ENCODE data around the gene FLT3.

FLT3 gene

GRCh38 chr13:27967736-27968315 is 132.6 kb downstream of the FLT3 start:
- TF ChIP-seq RAD21 (IDR thresholded peaks at IDR 0.05; ENCODE audit: low read depth) (no peak), TCF12 (IDR thresholded peaks at IDR 0.05; ENCODE audit: low read depth) (no peak), CEBPB (IDR thresholded peaks at IDR 0.05) (no peak), NFIC (IDR thresholded peaks at IDR 0.05) (no peak), TEAD4 (IDR thresholded peaks at IDR 0.05) (no peak), USF1 (IDR thresholded peaks at IDR 0.05) (no peak), YY1 (IDR thresholded peaks at IDR 0.05; ENCODE audit: low read depth) (no peak), REST (IDR thresholded peaks at IDR 0.05; ENCODE audit: low read depth) (no peak), EP300 (IDR thresholded peaks at IDR 0.05; ENCODE audit: borderline replicate concordance) (no peak), MAX (IDR thresholded peaks at IDR 0.05) (no peak), EGR1 (IDR thresholded peaks at IDR 0.05) (no peak), FOXM1 (IDR thresholded peaks at IDR 0.05; ENCODE audit: borderline replicate concordance, low read depth) (no peak), TAF1 (IDR thresholded peaks at IDR 0.05; ENCODE audit: low read depth) (no peak), CREB1 (IDR thresholded peaks at IDR 0.05; ENCODE audit: low read depth) (no peak), ZBTB7A (IDR thresholded peaks at IDR 0.05; ENCODE audit: low read depth) (no peak)

GRCh38 chr13:27967203-27967735 is 133.1 kb downstream of the FLT3 start:
- TF ChIP-seq EGR1 (IDR thresholded peaks at IDR 0.05) (no peak), FOXM1 (IDR thresholded peaks at IDR 0.05; ENCODE audit: borderline replicate concordance, low read depth) (no peak), CEBPB (IDR thresholded peaks at IDR 0.05) (no peak), ZBTB7A (IDR thresholded peaks at IDR 0.05; ENCODE audit: low read depth) (no peak), CREB1 (IDR thresholded peaks at IDR 0.05; ENCODE audit: low read depth) (no peak), RAD21 (IDR thresholded peaks at IDR 0.05; ENCODE audit: low read depth) (no peak), REST (IDR thresholded peaks at IDR 0.05; ENCODE audit: low read depth) (no peak), TEAD4 (IDR thresholded peaks at IDR 0.05) (no peak), TCF12 (IDR thresholded peaks at IDR 0.05; ENCODE audit: low read depth) (no peak), TAF1 (IDR thresholded peaks at IDR 0.05; ENCODE audit: low read depth) (no peak), NFIC (IDR thresholded peaks at IDR 0.05) (no peak), MAX (IDR thresholded peaks at IDR 0.05) (no peak)

- TF ChIP-seq CEBPB (IDR thresholded peaks at IDR 0.05), result no peak
- TF ChIP-seq USF1 (IDR thresholded peaks at IDR 0.05), result no peak
- TF ChIP-seq NFIC (IDR thresholded peaks at IDR 0.05), result no peak
- no peak for TF ChIP-seq TCF12 (IDR thresholded peaks at IDR 0.05; ENCODE audit: low read depth)
- no peak for TF ChIP-seq CREB1 (IDR thresholded peaks at IDR 0.05; ENCODE audit: low read depth)
- no peak for TF ChIP-seq FOXM1 (IDR thresholded peaks at IDR 0.05; ENCODE audit: borderline replicate concordance, low read depth)
- no peak for TF ChIP-seq RAD21 (IDR thresholded peaks at IDR 0.05; ENCODE audit: low read depth)
- no peak for TF ChIP-seq YY1 (IDR thresholded peaks at IDR 0.05; ENCODE audit: low read depth)
- no peak for TF ChIP-seq ZBTB7A (IDR thresholded peaks at IDR 0.05; ENCODE audit: low read depth)
- TF ChIP-seq TEAD4 (IDR thresholded peaks at IDR 0.05), result no peak
- TF ChIP-seq MAX (IDR thresholded peaks at IDR 0.05), result no peak
- TF ChIP-seq TAF1 (IDR thresholded peaks at IDR 0.05; ENCODE audit: low read depth), result no peak
- no peak for TF ChIP-seq EP300 (IDR thresholded peaks at IDR 0.05; ENCODE audit: borderline replicate concordance)
- no peak for TF ChIP-seq EGR1 (IDR thresholded peaks at IDR 0.05)
Measured at GRCh38 chr13:27966641-27967202, 133.7 kb downstream of the FLT3 start.

- TF ChIP-seq CEBPB (IDR thresholded peaks at IDR 0.05) (no peak), MAX (IDR thresholded peaks at IDR 0.05) (no peak), YY1 (IDR thresholded peaks at IDR 0.05; ENCODE audit: low read depth) (no peak), EGR1 (IDR thresholded peaks at IDR 0.05) (no peak), EP300 (IDR thresholded peaks at IDR 0.05; ENCODE audit: borderline replicate concordance) (no peak), TEAD4 (IDR thresholded peaks at IDR 0.05) (no peak), REST (IDR thresholded peaks at IDR 0.05; ENCODE audit: low read depth) (no peak), RAD21 (IDR thresholded peaks at IDR 0.05; ENCODE audit: low read depth) (no peak), NFIC (IDR thresholded peaks at IDR 0.05) (no peak), ZBTB7A (IDR thresholded peaks at IDR 0.05; ENCODE audit: low read depth) (no peak), USF1 (IDR thresholded peaks at IDR 0.05) (no peak), FOXM1 (IDR thresholded peaks at IDR 0.05; ENCODE audit: borderline replicate concordance, low read depth) (no peak)
Measured at GRCh38 chr13:27965740-27966640, 134.4 kb downstream of the FLT3 start.

Measured in Ishikawa (cell line).